PFSK-1 (cell line): ENCODE measurements around the gene RAI2.

Experiments used
- FOXP2 ChIP-seq: optimal IDR thresholded peaks from 2 replicates; pipeline ENCODE3; 2011; ENCODE audit warnings: borderline replicate concordance, control low read depth, inconsistent platforms; ENCODE audit not compliant: insufficient read depth; ENCODE audit errors: extremely low read length, extremely low read depth
- POLR2AphosphoS5 ChIP-seq: IDR thresholded peaks from 2 replicates; pipeline ENCODE4 v1.6.1; 2012; ENCODE audit warnings: low read depth, mild to moderate bottlenecking, control low read depth, low read length, moderate library complexity
- SIN3A ChIP-seq: IDR thresholded peaks from 2 replicates; pipeline ENCODE4 v1.6.1; 2012; ENCODE audit warnings: mild to moderate bottlenecking, low read length, moderate library complexity, borderline replicate concordance; ENCODE audit not compliant: insufficient read depth
- TAF1 ChIP-seq: IDR thresholded peaks from 2 replicates; pipeline ENCODE4 v1.6.1; 2012; ENCODE audit warnings: low read length, control low read depth, borderline replicate concordance; ENCODE audit not compliant: insufficient read depth
- TF ChIP-seq, protein P1 (sequence below), 2 experiments: IDR thresholded peaks; 2 replicates each; pipeline versions ENCODE4 v1.6.1 to v1.8.0; 2011 to 2012; ENCODE audit warnings: low read depth in 2 of 2, low read length in 2 of 2, control low read depth in 1 of 2, inconsistent platforms in 1 of 2, mild to moderate bottlenecking in 1 of 2, moderate library complexity in 1 of 2; ENCODE audit not compliant: insufficient read depth in 1 of 2

DNA sequence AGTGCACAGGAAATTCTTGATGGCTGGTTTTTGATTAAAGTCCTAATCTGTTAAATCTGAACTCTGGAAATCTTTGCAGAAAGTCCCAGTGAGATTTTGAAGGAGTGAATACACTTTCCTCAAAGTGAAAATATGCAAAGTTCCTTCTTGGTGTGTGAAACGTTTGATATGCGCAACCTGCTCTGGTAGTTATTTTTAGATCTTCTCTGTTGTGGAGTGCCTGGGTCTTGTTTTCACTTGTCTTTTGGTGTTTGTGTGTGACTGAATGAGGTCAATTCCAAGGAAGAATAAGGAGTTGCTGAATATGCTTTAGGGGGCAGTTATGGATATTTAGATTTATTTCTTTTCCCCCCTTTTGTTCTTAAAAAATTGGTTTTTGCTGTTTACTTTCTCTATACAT is 82.1 kb downstream of the RAI2 start:
- TF ChIP-seq POLR2AphosphoS5, result no peak
- no peak for TF ChIP-seq FOXP2
- TF ChIP-seq, protein P1, sequence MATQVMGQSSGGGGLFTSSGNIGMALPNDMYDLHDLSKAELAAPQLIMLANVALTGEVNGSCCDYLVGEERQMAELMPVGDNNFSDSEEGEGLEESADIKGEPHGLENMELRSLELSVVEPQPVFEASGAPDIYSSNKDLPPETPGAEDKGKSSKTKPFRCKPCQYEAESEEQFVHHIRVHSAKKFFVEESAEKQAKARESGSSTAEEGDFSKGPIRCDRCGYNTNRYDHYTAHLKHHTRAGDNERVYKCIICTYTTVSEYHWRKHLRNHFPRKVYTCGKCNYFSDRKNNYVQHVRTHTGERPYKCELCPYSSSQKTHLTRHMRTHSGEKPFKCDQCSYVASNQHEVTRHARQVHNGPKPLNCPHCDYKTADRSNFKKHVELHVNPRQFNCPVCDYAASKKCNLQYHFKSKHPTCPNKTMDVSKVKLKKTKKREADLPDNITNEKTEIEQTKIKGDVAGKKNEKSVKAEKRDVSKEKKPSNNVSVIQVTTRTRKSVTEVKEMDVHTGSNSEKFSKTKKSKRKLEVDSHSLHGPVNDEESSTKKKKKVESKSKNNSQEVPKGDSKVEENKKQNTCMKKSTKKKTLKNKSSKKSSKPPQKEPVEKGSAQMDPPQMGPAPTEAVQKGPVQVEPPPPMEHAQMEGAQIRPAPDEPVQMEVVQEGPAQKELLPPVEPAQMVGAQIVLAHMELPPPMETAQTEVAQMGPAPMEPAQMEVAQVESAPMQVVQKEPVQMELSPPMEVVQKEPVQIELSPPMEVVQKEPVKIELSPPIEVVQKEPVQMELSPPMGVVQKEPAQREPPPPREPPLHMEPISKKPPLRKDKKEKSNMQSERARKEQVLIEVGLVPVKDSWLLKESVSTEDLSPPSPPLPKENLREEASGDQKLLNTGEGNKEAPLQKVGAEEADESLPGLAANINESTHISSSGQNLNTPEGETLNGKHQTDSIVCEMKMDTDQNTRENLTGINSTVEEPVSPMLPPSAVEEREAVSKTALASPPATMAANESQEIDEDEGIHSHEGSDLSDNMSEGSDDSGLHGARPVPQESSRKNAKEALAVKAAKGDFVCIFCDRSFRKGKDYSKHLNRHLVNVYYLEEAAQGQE (IDR thresholded peaks at IDR 0.05; ENCODE audit: insufficient read depth in 1 of 2, low read depth in 2 of 2, low read length in 2 of 2), result no peak
- TF ChIP-seq TAF1, result no peak
- TF ChIP-seq SIN3A, result no peak
